ENCODE results near the gene IDI1. TPM values are rescaled to one million over a fixed set of nuclear protein-coding genes. Genes with fewer than 3 reads are reported as not detected.

Gene IDI1
- total and polyA plus RNA-seq, 2 donors = 40.5 to 44.6 TPM

GRCh38 chr10:1002425-1003006, 46.4 kb downstream of the IDI1 start:
- peak in 1 of 9 donors; percentile 11 for DNase-seq (ENCODE audit: low read depth in 6 of 9, low spot score in 9 of 9)
- Histone ChIP-seq H3K4me3 (ENCODE audit: low read length in 2 of 2) (no peak overlapping the region), H3K4me1 (ENCODE audit: control insufficient read depth in 2 of 2, insufficient read depth in 2 of 2, low read length in 2 of 2) (no peaks in the 10 kb centered on the region), H3K9me3 (ENCODE audit: control insufficient read depth in 2 of 2, insufficient read depth in 1 of 2, low read length in 1 of 2) (peaks cover 2 to 4% of the 10 kb centered on the region in 2 donors), H3K27ac (ENCODE audit: low read depth in 1 of 2, low read length in 1 of 2) (no peak overlapping the region), H3K36me3 (ENCODE audit: control insufficient read depth in 2 of 2, insufficient read depth in 2 of 2, low read length in 1 of 2) (peaks cover 78 to 89% of the 10 kb centered on the region in 2 donors), H3K27me3 (ENCODE audit: control insufficient read depth in 2 of 2, insufficient read depth in 1 of 2, low read length in 1 of 2) (no peaks in the 10 kb centered on the region)
- 99% methylated on average over 5 of the region's 5 CpGs for WGBS

GRCh38 chr10:997266-998022, 51.5 kb downstream of the IDI1 start:
- no peak for DNase-seq (ENCODE audit: low read depth in 6 of 9, low spot score in 9 of 9)
- H3K36me3 ChIP-seq (ENCODE audit: control insufficient read depth in 2 of 2, insufficient read depth in 2 of 2, low read length in 1 of 2) = peaks cover 67 to 84% of the 10 kb centered on the region in 2 donors
- no peaks in the 10 kb centered on the region for H3K27me3 ChIP-seq (ENCODE audit: control insufficient read depth in 2 of 2, insufficient read depth in 1 of 2, low read length in 1 of 2)
- H3K9me3 ChIP-seq (ENCODE audit: control insufficient read depth in 2 of 2, insufficient read depth in 1 of 2, low read length in 1 of 2) = peaks cover 2 to 4% of the 10 kb centered on the region in 2 donors
- no peak overlapping the region for H3K4me3 ChIP-seq (ENCODE audit: low read length in 2 of 2)
- WGBS = 90% methylated on average over 19 of the region's 19 CpGs
- H3K27ac ChIP-seq (ENCODE audit: low read depth in 1 of 2, low read length in 1 of 2) = no peak overlapping the region
- no peaks in the 10 kb centered on the region for H3K4me1 ChIP-seq (ENCODE audit: control insufficient read depth in 2 of 2, insufficient read depth in 2 of 2, low read length in 2 of 2)

GRCh38 chr10:996031-996430, 52.9 kb downstream of the IDI1 start:
- H3K4me1 ChIP-seq (ENCODE audit: control insufficient read depth in 2 of 2, insufficient read depth in 2 of 2, low read length in 2 of 2) = no peaks in the 10 kb centered on the region
- peaks cover 56 to 71% of the 10 kb centered on the region in 2 donors for H3K36me3 ChIP-seq (ENCODE audit: control insufficient read depth in 2 of 2, insufficient read depth in 2 of 2, low read length in 1 of 2)
- 98% methylated on average over 12 of the region's 12 CpGs for WGBS
- no peak overlapping the region for H3K27ac ChIP-seq (ENCODE audit: low read depth in 1 of 2, low read length in 1 of 2)
- DNase-seq (ENCODE audit: low read depth in 6 of 9, low spot score in 9 of 9) = no peak
- H3K27me3 ChIP-seq (ENCODE audit: control insufficient read depth in 2 of 2, insufficient read depth in 1 of 2, low read length in 1 of 2) = no peaks in the 10 kb centered on the region
- no peak overlapping the region for H3K4me3 ChIP-seq (ENCODE audit: low read length in 2 of 2)
- no peaks in the 10 kb centered on the region for H3K9me3 ChIP-seq (ENCODE audit: control insufficient read depth in 2 of 2, insufficient read depth in 1 of 2, low read length in 1 of 2)

GRCh38 chr10:995559-995926, 53.4 kb downstream of the IDI1 start:
- Histone ChIP-seq H3K4me1 (ENCODE audit: control insufficient read depth in 2 of 2, insufficient read depth in 2 of 2, low read length in 2 of 2) (peaks cover 0 to 3% of the 10 kb centered on the region in 2 donors), H3K27ac (ENCODE audit: low read depth in 1 of 2, low read length in 1 of 2) (no peak overlapping the region), H3K27me3 (ENCODE audit: control insufficient read depth in 2 of 2, insufficient read depth in 1 of 2, low read length in 1 of 2) (no peaks in the 10 kb centered on the region), H3K4me3 (ENCODE audit: low read length in 2 of 2) (no peak overlapping the region), H3K9me3 (ENCODE audit: control insufficient read depth in 2 of 2, insufficient read depth in 1 of 2, low read length in 1 of 2) (no peaks in the 10 kb centered on the region), H3K36me3 (ENCODE audit: control insufficient read depth in 2 of 2, insufficient read depth in 2 of 2, low read length in 1 of 2) (peaks cover 56 to 69% of the 10 kb centered on the region in 2 donors)
- WGBS = 99% methylated on average over 7 of the region's 7 CpGs
- DNase-seq (ENCODE audit: low read depth in 6 of 9, low spot score in 9 of 9) = no peak

GRCh38 chr10:994836-995558, 53.9 kb downstream of the IDI1 start:
- DNase-seq (ENCODE audit: low read depth in 6 of 9, low spot score in 9 of 9) = no peak
- Histone ChIP-seq H3K27me3 (ENCODE audit: control insufficient read depth in 2 of 2, insufficient read depth in 1 of 2, low read length in 1 of 2) (no peaks in the 10 kb centered on the region), H3K4me3 (ENCODE audit: low read length in 2 of 2) (no peak overlapping the region), H3K9me3 (ENCODE audit: control insufficient read depth in 2 of 2, insufficient read depth in 1 of 2, low read length in 1 of 2) (no peaks in the 10 kb centered on the region), H3K36me3 (ENCODE audit: control insufficient read depth in 2 of 2, insufficient read depth in 2 of 2, low read length in 1 of 2) (peaks cover 53 to 65% of the 10 kb centered on the region in 2 donors), H3K4me1 (ENCODE audit: control insufficient read depth in 2 of 2, insufficient read depth in 2 of 2, low read length in 2 of 2) (peaks cover 0 to 3% of the 10 kb centered on the region in 2 donors), H3K27ac (ENCODE audit: low read depth in 1 of 2, low read length in 1 of 2) (no peak overlapping the region)
- WGBS = 97% methylated on average over 6 of the region's 6 CpGs

GRCh38 chr10:992871-993270, 56.0 kb downstream of the IDI1 start:
- DNase-seq (ENCODE audit: low read depth in 6 of 9, low spot score in 9 of 9) = no peak
- Histone ChIP-seq H3K4me1 (ENCODE audit: control insufficient read depth in 2 of 2, insufficient read depth in 2 of 2, low read length in 2 of 2) (peaks cover 7 to 9% of the 10 kb centered on the region in 2 donors), H3K4me3 (ENCODE audit: low read length in 2 of 2) (no peak overlapping the region), H3K36me3 (ENCODE audit: control insufficient read depth in 2 of 2, insufficient read depth in 2 of 2, low read length in 1 of 2) (peaks cover 37 to 46% of the 10 kb centered on the region in 2 donors), H3K27me3 (ENCODE audit: control insufficient read depth in 2 of 2, insufficient read depth in 1 of 2, low read length in 1 of 2) (no peaks in the 10 kb centered on the region), H3K27ac (ENCODE audit: low read depth in 1 of 2, low read length in 1 of 2) (no peak overlapping the region), H3K9me3 (ENCODE audit: control insufficient read depth in 2 of 2, insufficient read depth in 1 of 2, low read length in 1 of 2) (no peaks in the 10 kb centered on the region)

GRCh38 chr10:992467-992866, 56.5 kb downstream of the IDI1 start:
- no peak overlapping the region for H3K27ac ChIP-seq (ENCODE audit: low read depth in 1 of 2, low read length in 1 of 2)
- no peaks in the 10 kb centered on the region for H3K27me3 ChIP-seq (ENCODE audit: control insufficient read depth in 2 of 2, insufficient read depth in 1 of 2, low read length in 1 of 2)
- H3K4me1 ChIP-seq (ENCODE audit: control insufficient read depth in 2 of 2, insufficient read depth in 2 of 2, low read length in 2 of 2) = peaks cover 7 to 9% of the 10 kb centered on the region in 2 donors
- WGBS = over 99% methylated on average over 6 of the region's 6 CpGs
- no peaks in the 10 kb centered on the region for H3K9me3 ChIP-seq (ENCODE audit: control insufficient read depth in 2 of 2, insufficient read depth in 1 of 2, low read length in 1 of 2)
- no peak for DNase-seq (ENCODE audit: low read depth in 6 of 9, low spot score in 9 of 9)
- peaks cover 33 to 42% of the 10 kb centered on the region in 2 donors for H3K36me3 ChIP-seq (ENCODE audit: control insufficient read depth in 2 of 2, insufficient read depth in 2 of 2, low read length in 1 of 2)
- no peak overlapping the region for H3K4me3 ChIP-seq (ENCODE audit: low read length in 2 of 2)

- H3K9me3 ChIP-seq (ENCODE audit: control insufficient read depth in 2 of 2, insufficient read depth in 1 of 2, low read length in 1 of 2) = no peaks in the 10 kb centered on the region
- H3K4me3 ChIP-seq (ENCODE audit: low read length in 2 of 2) = no peak overlapping the region
- peaks cover 10 to 11% of the 10 kb centered on the region in 2 donors for H3K4me1 ChIP-seq (ENCODE audit: control insufficient read depth in 2 of 2, insufficient read depth in 2 of 2, low read length in 2 of 2)
- no peaks in the 10 kb centered on the region for H3K27me3 ChIP-seq (ENCODE audit: control insufficient read depth in 2 of 2, insufficient read depth in 1 of 2, low read length in 1 of 2)
- peaks cover 19 to 28% of the 10 kb centered on the region in 2 donors for H3K36me3 ChIP-seq (ENCODE audit: control insufficient read depth in 2 of 2, insufficient read depth in 2 of 2, low read length in 1 of 2)
- no peak overlapping the region for H3K27ac ChIP-seq (ENCODE audit: low read depth in 1 of 2, low read length in 1 of 2)
- 98% methylated on average over 6 of the region's 6 CpGs for WGBS
- DNase-seq (ENCODE audit: low read depth in 6 of 9, low spot score in 9 of 9) = no peak
These were observed 58.1 kb downstream of the IDI1 start for GRCh38 chr10:990808-991207.

Measured in thymus (tissue), 11 donors.